ENCODE measurements around the gene MAIP1. TPM values are rescaled to one million over a fixed set of nuclear protein-coding genes. Genes with fewer than 3 reads are reported as not detected.

MAIP1 gene
- total RNA-seq, 1 donor, result 29.8 TPM

GRCh38 chr2:199929262-199929661 is 26.1 kb upstream of the MAIP1 start:
- TF ChIP-seq CTCF (IDR thresholded peaks at IDR 0.05; ENCODE audit: insufficient read depth, low read depth, low read length), result no peak
- DNase-seq (ENCODE audit: low read depth), result no peak
- H3K4me3 ChIP-seq (ENCODE audit: low read depth, low read length), result no peak overlapping the region

- no peak for TF ChIP-seq CTCF (IDR thresholded peaks at IDR 0.05; ENCODE audit: insufficient read depth, low read depth, low read length)
- no peak for DNase-seq (ENCODE audit: low read depth)
- no peak overlapping the region for H3K4me3 ChIP-seq (ENCODE audit: low read depth, low read length)
These were observed 23.0 kb upstream of the MAIP1 start for GRCh38 chr2:199932312-199932855.

DNA sequence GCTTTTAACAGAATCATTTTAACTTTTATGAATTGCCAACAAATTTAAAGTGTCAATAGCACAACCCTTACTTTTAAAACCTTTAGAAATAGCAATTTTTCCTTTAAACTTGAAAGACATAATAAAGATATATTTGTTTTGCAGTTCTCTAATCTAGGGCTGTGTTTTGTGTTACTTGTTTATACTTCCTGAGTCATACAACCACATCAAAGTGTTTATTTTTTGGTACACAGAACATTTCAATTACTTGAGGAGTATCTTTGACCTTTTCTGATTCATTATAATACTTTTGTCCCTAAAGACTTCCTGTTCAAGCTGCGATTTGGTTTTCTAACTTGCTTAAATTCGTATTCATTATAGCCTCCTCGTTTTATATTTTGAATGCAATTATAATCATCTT is 21.9 kb upstream of the MAIP1 start:
- TF ChIP-seq CTCF (IDR thresholded peaks at IDR 0.05; ENCODE audit: insufficient read depth, low read depth, low read length), result no peak
- H3K4me3 ChIP-seq (ENCODE audit: low read depth, low read length), result no peak overlapping the region
- peak; percentile 51 for DNase-seq (ENCODE audit: low read depth)

- no peak overlapping the region for H3K4me3 ChIP-seq (ENCODE audit: low read depth, low read length)
- TF ChIP-seq CTCF (IDR thresholded peaks at IDR 0.05; ENCODE audit: insufficient read depth, low read depth, low read length), result no peak
- no peak for DNase-seq (ENCODE audit: low read depth)
These were observed 18.8 kb upstream of the MAIP1 start for GRCh38 chr2:199936554-199936953.

DNA sequence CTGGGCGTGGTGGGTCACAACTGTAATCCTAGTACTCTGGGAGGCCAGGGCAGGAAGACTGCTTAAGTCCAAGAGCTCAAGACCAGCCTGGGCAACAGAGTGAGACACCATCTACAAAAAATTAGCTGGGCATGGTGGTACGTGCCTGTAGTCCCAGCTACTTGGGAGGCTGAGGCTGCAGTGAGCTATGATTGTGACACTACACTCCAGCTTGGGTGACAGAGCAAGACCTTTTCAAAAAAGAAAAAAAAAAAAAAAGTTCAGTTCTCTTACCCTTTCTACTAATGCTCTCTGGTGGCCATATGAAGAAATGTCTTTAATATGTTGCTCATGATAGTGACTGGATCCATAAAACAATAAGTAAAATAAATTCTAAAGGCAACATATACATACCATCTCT is 15.0 kb upstream of the MAIP1 start:
- peak; percentile 31 for TF ChIP-seq CTCF (IDR thresholded peaks at IDR 0.05; ENCODE audit: insufficient read depth, low read depth, low read length)
- peak; percentile 43 for DNase-seq (ENCODE audit: low read depth)
- H3K4me3 ChIP-seq (ENCODE audit: low read depth, low read length), result no peak overlapping the region

GRCh38 chr2:199943373-199943772 is 12.0 kb upstream of the MAIP1 start:
- H3K4me3 ChIP-seq (ENCODE audit: low read depth, low read length), result no peak overlapping the region
- no peak for TF ChIP-seq CTCF (IDR thresholded peaks at IDR 0.05; ENCODE audit: insufficient read depth, low read depth, low read length)
- DNase-seq (ENCODE audit: low read depth), result no peak

GRCh38 chr2:199946196-199946595 is 9.2 kb upstream of the MAIP1 start:
- no peak for TF ChIP-seq CTCF (IDR thresholded peaks at IDR 0.05; ENCODE audit: insufficient read depth, low read depth, low read length)
- no peak overlapping the region for H3K4me3 ChIP-seq (ENCODE audit: low read depth, low read length)
- DNase-seq (ENCODE audit: low read depth), result no peak
